Peyer's patch (tissue), 4 donors: Measurements from ENCODE around the gene NFASC. TPM values are rescaled to one million over a fixed set of nuclear protein-coding genes. Genes with fewer than 3 reads are reported as not detected.

Experiments used
- DNase-seq, 3 donors: peaks; one replicate each; pipeline ENCODE4 v3.0.0-alpha.2; 2017 to 2019
- H3K27ac ChIP-seq, 4 donors: fragments of 200-600 bp; sonication (generic); one replicate each; pipeline ENCODE4 v1.5.1; 2016 to 2019
- H3K27me3 ChIP-seq, 2 donors: fragments of 200-600 bp; sonication (generic); one replicate each; pipeline ENCODE4 v1.5.1; 2019
- H3K36me3 ChIP-seq, 3 donors: fragments of 200-600 bp; sonication (generic); one replicate each; pipeline ENCODE4 v1.5.1; 2016 to 2019
- H3K4me1 ChIP-seq, 4 donors: fragments of 200-600 bp; sonication (generic); one replicate each; pipeline ENCODE4 v1.5.1; 2016 to 2019
- H3K4me3 ChIP-seq, 4 donors: fragments of 200-600 bp; sonication (generic); 1 replicate in 3 of 4; 2 replicates in 1 of 4; pipeline ENCODE4 v1.5.1; 2016 to 2019; ENCODE audit warnings: mild to moderate bottlenecking in 1 of 4
- H3K9me3 ChIP-seq, 4 donors: fragments of 200-600 bp; sonication (generic); one replicate each; pipeline ENCODE4 v1.5.1; 2016 to 2019; ENCODE audit warnings: mild to moderate bottlenecking in 1 of 4
- CTCF ChIP-seq, 6 experiments: fragments of 450-650 bp in 4 of 6; fragments of 200-600 bp in 2 of 6; sonication (generic) in 1 of 6; IDR thresholded peaks; one replicate each; pipeline ENCODE4 v1.5.1; 2017 to 2019; ENCODE audit warnings: antibody characterized with exemption in 6 of 6, mild to moderate bottlenecking in 3 of 6, moderate library complexity in 1 of 6
- POLR2A ChIP-seq, 2 donors: fragments of 450-650 bp; IDR thresholded peaks; one replicate each; pipeline ENCODE4 v1.5.1; 2017; ENCODE audit warnings: antibody characterized with exemption in 2 of 2, mild to moderate bottlenecking in 2 of 2, moderate library complexity in 2 of 2
- total RNA-seq, 4 donors: library from RNA; depleted of rRNA; stranded (reverse); fragments of >200 nt; gene quantifications; one replicate each; pipeline ENCODE4 v1.1.0, GENCODE V29; 2016

The NFASC gene
- total RNA-seq, 4 donors from 2014 or later: 3.2 to 90.0 (median 13.2) TPM

- Histone ChIP-seq H3K4me3 (no peak overlapping the region), H3K4me1 (peaks cover 0 to 4% (median 0%) of the 10 kb centered on the region in 4 donors), H3K27me3 (no peaks in the 10 kb centered on the region), H3K36me3 (no peaks in the 10 kb centered on the region), H3K27ac (no peak overlapping the region), H3K9me3 (no peaks in the 10 kb centered on the region)
- no peak for DNase-seq
- TF ChIP-seq POLR2A (IDR thresholded peaks at IDR 0.05) (no peak), CTCF (IDR thresholded peaks at IDR 0.05) (no peak)
Measured at GRCh38 chr1:205066141-205066818, 195.6 kb downstream of the NFASC start.

- DNase-seq: no peak
- no peaks in the 10 kb centered on the region for H3K9me3 ChIP-seq
- H3K27ac ChIP-seq: no peak overlapping the region
- no peak overlapping the region for H3K4me3 ChIP-seq
- no peaks in the 10 kb centered on the region for H3K36me3 ChIP-seq
- no peaks in the 10 kb centered on the region for H3K4me1 ChIP-seq
- no peaks in the 10 kb centered on the region for H3K27me3 ChIP-seq
- TF ChIP-seq POLR2A (IDR thresholded peaks at IDR 0.05) (no peak), CTCF (IDR thresholded peaks at IDR 0.05) (no peak)
Measured at GRCh38 chr1:205067031-205067430, 196.4 kb downstream of the NFASC start.

- no peaks in the 10 kb centered on the region for H3K36me3 ChIP-seq
- no peaks in the 10 kb centered on the region for H3K27me3 ChIP-seq
- no peaks in the 10 kb centered on the region for H3K9me3 ChIP-seq
- H3K27ac ChIP-seq: no peak overlapping the region
- TF ChIP-seq POLR2A (IDR thresholded peaks at IDR 0.05) (no peak), CTCF (IDR thresholded peaks at IDR 0.05) (no peak)
- no peak overlapping the region for H3K4me3 ChIP-seq
- peak in 1 of 3 donors; percentile 23 for DNase-seq
- H3K4me1 ChIP-seq: no peaks in the 10 kb centered on the region
Measured at GRCh38 chr1:205068001-205068400, 197.3 kb downstream of the NFASC start.

- peak in 1 of 3 donors; percentile 13 for DNase-seq
- no peaks in the 10 kb centered on the region for H3K27me3 ChIP-seq
- H3K4me3 ChIP-seq: no peak overlapping the region
- no peaks in the 10 kb centered on the region for H3K36me3 ChIP-seq
- H3K4me1 ChIP-seq: no peaks in the 10 kb centered on the region
- TF ChIP-seq CTCF (IDR thresholded peaks at IDR 0.05) (no peak), POLR2A (IDR thresholded peaks at IDR 0.05) (no peak)
- no peak overlapping the region for H3K27ac ChIP-seq
- H3K9me3 ChIP-seq: no peaks in the 10 kb centered on the region
Measured at GRCh38 chr1:205068457-205069040, 197.9 kb downstream of the NFASC start.

GRCh38 chr1:205069371-205070125 lies 198.9 kb downstream of the NFASC start:
- Histone ChIP-seq H3K9me3 (no peaks in the 10 kb centered on the region), H3K27ac (no peak overlapping the region)
- TF ChIP-seq POLR2A (IDR thresholded peaks at IDR 0.05) (no peak), CTCF (IDR thresholded peaks at IDR 0.05) (no peak)

More at GRCh38 chr1:205069371-205070125, 198.9 kb downstream of the NFASC start:
- no peak overlapping the region for H3K4me3 ChIP-seq
- H3K36me3 ChIP-seq: no peaks in the 10 kb centered on the region
- no peaks in the 10 kb centered on the region for H3K4me1 ChIP-seq
- DNase-seq: peak in 1 of 3 donors; percentile 43
- H3K27me3 ChIP-seq: no peaks in the 10 kb centered on the region
